ENCODE data around the gene MAD1L1. TPM values are rescaled to one million over a fixed set of nuclear protein-coding genes. Genes with fewer than 3 reads are reported as not detected.

MAD1L1 gene
- total RNA-seq, 1 experiment from 2014 or later: 43.8 TPM

GRCh38 chr7:1787241-1787640, 445.5 kb downstream of the MAD1L1 start:
- Mint-ChIP-seq H3K27me3 (ENCODE audit: low read depth) (peaks cover 8% of the 10 kb centered on the region), H3K4me1 (no peaks in the 10 kb centered on the region), H3K27ac (no peak overlapping the region), H3K36me3 (peaks cover 10% of the 10 kb centered on the region), H3K9me3 (peaks cover 23% of the 10 kb centered on the region), H3K4me3 (no peak overlapping the region)
- DNase-seq (ENCODE audit: low spot score): no peak
- peak; percentile 52 for ATAC-seq
- ChIA-PET POLR2A (no interaction called here), CTCF (no interaction called here)
- TF ChIP-seq GTF2I (CRISPR knock-in tag; conservative IDR thresholded peaks at IDR 0.05) (no peak), ZNF138 (CRISPR knock-in tag; conservative IDR thresholded peaks at IDR 0.05) (no peak)

- ATAC-seq (no peak), DNase-seq (ENCODE audit: low spot score) (no peak)
- peaks cover 23% of the 10 kb centered on the region for H3K9me3 Mint-ChIP-seq
- CTCF ChIA-PET: interaction anchor here (0.9 kb wide), 1 partner anchor 98 kb away, joined by 3 read pairs; no protein-coding TSS in a partner anchor
- no peaks in the 10 kb centered on the region for H3K4me1 Mint-ChIP-seq
- H3K4me3 Mint-ChIP-seq: no peak overlapping the region
- POLR2A ChIA-PET: no interaction called here
- no peak overlapping the region for H3K27ac Mint-ChIP-seq
- H3K36me3 Mint-ChIP-seq: peaks cover 10% of the 10 kb centered on the region
- no peak for TF ChIP-seq RELA (CRISPR knock-in tag; IDR thresholded peaks at IDR 0.05; ENCODE audit: borderline replicate concordance)
- no peak for TF ChIP-seq ZNF532 (CRISPR knock-in tag; IDR thresholded peaks at IDR 0.05; ENCODE audit: borderline replicate concordance)
- H3K27me3 Mint-ChIP-seq (ENCODE audit: low read depth): peaks cover 8% of the 10 kb centered on the region
Observed at GRCh38 chr7:1785839-1786238, 446.9 kb downstream of the MAD1L1 start.

GRCh38 chr7:1781369-1781768, 451.4 kb downstream of the MAD1L1 start:
- peaks cover 17% of the 10 kb centered on the region for H3K27me3 Mint-ChIP-seq (ENCODE audit: low read depth)
- ChIA-PET POLR2A (interaction anchor here (0.6 kb wide), 1 partner anchor 247 kb away, joined by 5 read pairs; no protein-coding TSS in a partner anchor), CTCF (interaction anchor here (0.8 kb wide), 1 partner anchor 117 kb away, joined by 4 read pairs; no protein-coding TSS in a partner anchor)
- peaks cover 15% of the 10 kb centered on the region for H3K36me3 Mint-ChIP-seq
- TF ChIP-seq HMGXB4 (CRISPR knock-in tag; IDR thresholded peaks at IDR 0.05): no peak
- no peak for TF ChIP-seq TP53 (CRISPR knock-in tag; IDR thresholded peaks at IDR 0.05)
- TF ChIP-seq MLX (CRISPR knock-in tag; IDR thresholded peaks at IDR 0.05): no peak
- TF ChIP-seq FOXP1 (CRISPR knock-in tag; IDR thresholded peaks at IDR 0.05; ENCODE audit: borderline replicate concordance): no peak
- TF ChIP-seq ZNF317 (CRISPR knock-in tag; IDR thresholded peaks at IDR 0.05; ENCODE audit: borderline replicate concordance, low read depth): no peak
- TF ChIP-seq FOXJ3 (CRISPR knock-in tag; IDR thresholded peaks at IDR 0.05; ENCODE audit: borderline replicate concordance): no peak
- no peak for TF ChIP-seq ZNF219 (CRISPR knock-in tag; IDR thresholded peaks at IDR 0.05; ENCODE audit: borderline replicate concordance)
- no peak for TF ChIP-seq ZNF263 (CRISPR knock-in tag; IDR thresholded peaks at IDR 0.05; ENCODE audit: low read depth)
- no peak for TF ChIP-seq GTF2I (CRISPR knock-in tag; conservative IDR thresholded peaks at IDR 0.05)
- TF ChIP-seq MYBL2 (CRISPR knock-in tag; IDR thresholded peaks at IDR 0.05): no peak
- no peak for TF ChIP-seq SMAD3 (CRISPR knock-in tag; IDR thresholded peaks at IDR 0.05; ENCODE audit: borderline replicate concordance)
- no peak for TF ChIP-seq ZNF121 (CRISPR knock-in tag; IDR thresholded peaks at IDR 0.05)
- TF ChIP-seq NR2C2 (CRISPR knock-in tag; IDR thresholded peaks at IDR 0.05): no peak
- no peak for TF ChIP-seq CREB1 (CRISPR knock-in tag; IDR thresholded peaks at IDR 0.05)
- peaks cover 34% of the 10 kb centered on the region for H3K9me3 Mint-ChIP-seq
- no peak overlapping the region for H3K4me3 Mint-ChIP-seq
- H3K27ac Mint-ChIP-seq: no peak overlapping the region
- ATAC-seq (no peak), DNase-seq (ENCODE audit: low spot score) (no peak)
- H3K4me1 Mint-ChIP-seq: no peaks in the 10 kb centered on the region
